ENCODE results near the gene XBP1.
"Not testable (repeated sequence)": the region's sequence is repeated elsewhere in the genome, so short reads cannot be mapped to it uniquely, and the experiment has no call there.

The XBP1 gene

DNA sequence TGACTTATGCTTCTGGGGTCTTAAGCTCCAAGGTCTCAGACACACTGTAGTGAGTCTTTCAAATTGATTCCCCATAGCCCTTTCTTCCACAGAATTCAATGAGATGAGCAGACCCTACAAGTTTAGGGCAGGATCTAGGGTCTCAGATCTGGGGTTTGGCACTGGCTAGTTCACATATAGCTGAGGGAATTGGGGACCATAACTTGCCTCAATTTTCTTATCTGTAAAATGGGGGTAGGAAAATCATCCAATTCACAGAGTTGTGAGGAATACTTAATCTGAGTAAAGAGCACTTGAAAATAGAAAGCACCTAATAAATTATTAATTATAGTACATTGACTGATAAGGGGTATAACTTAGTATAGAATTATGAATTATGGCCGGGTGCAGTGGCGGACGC, 33.7 kb downstream of the XBP1 start:
- TF ChIP-seq, protein P1, sequence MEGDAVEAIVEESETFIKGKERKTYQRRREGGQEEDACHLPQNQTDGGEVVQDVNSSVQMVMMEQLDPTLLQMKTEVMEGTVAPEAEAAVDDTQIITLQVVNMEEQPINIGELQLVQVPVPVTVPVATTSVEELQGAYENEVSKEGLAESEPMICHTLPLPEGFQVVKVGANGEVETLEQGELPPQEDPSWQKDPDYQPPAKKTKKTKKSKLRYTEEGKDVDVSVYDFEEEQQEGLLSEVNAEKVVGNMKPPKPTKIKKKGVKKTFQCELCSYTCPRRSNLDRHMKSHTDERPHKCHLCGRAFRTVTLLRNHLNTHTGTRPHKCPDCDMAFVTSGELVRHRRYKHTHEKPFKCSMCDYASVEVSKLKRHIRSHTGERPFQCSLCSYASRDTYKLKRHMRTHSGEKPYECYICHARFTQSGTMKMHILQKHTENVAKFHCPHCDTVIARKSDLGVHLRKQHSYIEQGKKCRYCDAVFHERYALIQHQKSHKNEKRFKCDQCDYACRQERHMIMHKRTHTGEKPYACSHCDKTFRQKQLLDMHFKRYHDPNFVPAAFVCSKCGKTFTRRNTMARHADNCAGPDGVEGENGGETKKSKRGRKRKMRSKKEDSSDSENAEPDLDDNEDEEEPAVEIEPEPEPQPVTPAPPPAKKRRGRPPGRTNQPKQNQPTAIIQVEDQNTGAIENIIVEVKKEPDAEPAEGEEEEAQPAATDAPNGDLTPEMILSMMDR (IDR thresholded peaks at IDR 0.05; ENCODE audit: low read depth, low read length, missing control alignments), result no peak
- no peak overlapping the region for H3K4me3 ChIP-seq (replicated peaks; ENCODE audit: low read depth, low read length)
- no peak for DNase-seq (ENCODE audit: extremely low read depth, low read depth)

DNA sequence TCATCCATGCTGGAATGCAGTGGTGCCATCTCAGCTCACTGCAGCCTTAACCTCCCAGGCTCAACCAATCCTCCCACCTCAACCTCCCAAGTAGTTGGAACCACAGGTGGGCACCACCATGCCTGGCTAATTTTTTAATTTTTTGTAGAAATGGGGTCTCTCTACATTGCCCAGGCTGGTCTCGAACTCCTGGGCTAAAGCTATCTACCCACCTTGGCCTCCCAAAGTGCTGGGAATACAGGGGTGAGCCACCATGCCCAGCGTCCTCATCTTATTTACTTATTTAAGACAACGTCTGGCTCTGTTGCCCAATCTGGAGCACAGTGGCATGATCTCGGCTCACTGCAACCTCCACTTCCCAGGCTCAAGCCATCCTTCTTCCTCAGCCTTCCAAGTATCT, 38.4 kb downstream of the XBP1 start:
- not testable (repeated sequence) for H3K4me3 ChIP-seq (replicated peaks; ENCODE audit: low read depth, low read length)

DNA sequence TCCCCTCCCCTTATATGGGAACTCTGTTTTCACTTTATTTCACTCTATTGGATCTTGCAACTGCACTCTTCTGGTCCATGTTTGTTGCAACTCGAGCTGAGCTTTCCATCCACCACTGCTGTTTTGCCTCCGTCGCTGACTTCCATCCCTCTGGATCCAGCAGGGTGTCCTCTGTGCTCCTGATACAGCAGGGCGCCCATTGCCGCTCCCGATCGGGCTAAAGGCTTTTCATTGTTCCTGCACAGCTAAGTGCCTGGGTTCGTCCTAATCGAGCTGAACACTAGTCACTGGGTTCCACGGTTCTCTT, 39.0 kb downstream of the XBP1 start:
- TF ChIP-seq, protein P1 (IDR thresholded peaks at IDR 0.05; ENCODE audit: low read depth, low read length, missing control alignments), result no peak
- H3K4me3 ChIP-seq (replicated peaks; ENCODE audit: low read depth, low read length), result no peak overlapping the region
- DNase-seq (ENCODE audit: extremely low read depth, low read depth), result no peak

More for the DNA sequence above, 38.4 kb downstream of the XBP1 start:
- not testable (repeated sequence) for DNase-seq (ENCODE audit: extremely low read depth, low read depth)

DNA sequence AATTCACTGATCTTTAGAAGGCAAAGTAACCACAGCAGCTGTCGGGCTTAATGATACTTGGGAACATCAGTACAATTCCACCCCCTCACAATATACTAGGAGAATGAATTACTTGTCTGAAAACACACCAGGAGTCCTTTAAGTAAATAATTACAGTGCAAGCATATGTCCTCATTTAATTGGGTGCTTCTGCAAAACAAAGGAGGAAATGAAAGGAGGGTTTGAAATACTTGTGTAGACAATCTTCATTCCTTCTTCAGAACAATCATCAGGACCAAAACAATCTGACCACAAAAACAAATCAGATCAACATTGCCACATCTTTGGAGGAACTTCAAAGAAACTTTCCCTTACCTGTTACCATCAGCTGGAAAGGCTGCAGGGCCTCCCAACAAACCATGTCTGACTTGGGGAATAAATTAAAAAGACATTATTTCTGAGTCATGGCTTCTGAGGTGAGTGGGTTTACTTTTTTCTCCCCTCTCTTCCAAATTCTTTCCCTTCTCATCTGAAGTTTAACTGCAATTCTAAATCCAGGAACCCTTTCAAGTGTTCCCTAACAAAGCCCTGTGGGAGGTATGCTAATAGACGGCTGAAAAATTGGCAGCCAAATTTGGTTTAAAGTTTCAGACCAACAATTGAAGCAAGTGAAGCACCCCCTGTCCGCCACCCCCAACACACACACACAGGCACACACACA, 40.4 kb downstream of the XBP1 start:
- no peak overlapping the region for H3K4me3 ChIP-seq (replicated peaks; ENCODE audit: low read depth, low read length)
- DNase-seq (ENCODE audit: extremely low read depth, low read depth), result no peak
- TF ChIP-seq, protein P1 (IDR thresholded peaks at IDR 0.05; ENCODE audit: low read depth, low read length, missing control alignments), result no peak

DNA sequence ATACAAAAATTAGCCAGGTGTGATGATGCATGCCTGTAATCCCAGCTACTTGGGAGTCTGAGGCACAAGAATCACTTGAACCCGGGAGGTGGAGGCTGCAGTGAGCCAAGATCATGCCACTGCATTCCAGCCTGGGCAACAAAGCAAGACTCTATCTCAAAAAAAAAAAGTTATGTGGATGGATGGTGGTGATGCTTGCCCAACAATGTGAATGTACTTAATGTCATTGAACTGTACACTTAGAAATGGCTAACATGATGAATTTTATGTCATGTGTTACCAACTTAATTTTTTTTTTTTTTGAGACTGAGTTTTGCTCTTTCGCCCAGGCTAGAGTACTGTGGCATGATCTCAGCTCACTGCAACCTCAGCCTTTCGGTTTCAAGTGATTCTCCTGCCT, 45.9 kb downstream of the XBP1 start:
- not testable (repeated sequence) for H3K4me3 ChIP-seq (replicated peaks; ENCODE audit: low read depth, low read length); DNase-seq (ENCODE audit: extremely low read depth, low read depth)

DNA sequence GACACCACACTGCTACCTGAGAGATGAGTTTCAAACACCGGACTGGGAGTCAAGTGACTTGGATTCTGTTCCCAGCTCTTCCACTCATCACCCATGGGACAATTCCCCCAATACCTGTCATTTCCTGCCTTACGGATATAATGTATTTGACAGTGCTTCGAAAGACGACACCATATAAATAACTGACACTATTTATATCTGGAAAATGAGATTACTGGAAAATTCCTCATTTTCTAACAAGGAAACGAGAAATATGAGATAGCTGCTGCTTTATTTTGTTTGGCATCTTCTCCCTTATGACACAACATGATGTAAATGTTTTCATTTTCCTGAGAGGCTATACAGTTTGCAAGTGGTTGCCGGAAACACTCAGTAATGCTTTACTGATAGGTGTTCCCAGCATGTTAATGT, 49.9 kb downstream of the XBP1 start:
- H3K4me3 ChIP-seq (replicated peaks; ENCODE audit: low read depth, low read length), result no peak overlapping the region
- DNase-seq (ENCODE audit: extremely low read depth, low read depth), result no peak

More for the DNA sequence above, 49.9 kb downstream of the XBP1 start:
- TF ChIP-seq, protein P1 (IDR thresholded peaks at IDR 0.05; ENCODE audit: low read depth, low read length, missing control alignments), result no peak

Data from HFF-Myc (cell line).